ENCODE measurements around the gene MEIS2.

DNA sequence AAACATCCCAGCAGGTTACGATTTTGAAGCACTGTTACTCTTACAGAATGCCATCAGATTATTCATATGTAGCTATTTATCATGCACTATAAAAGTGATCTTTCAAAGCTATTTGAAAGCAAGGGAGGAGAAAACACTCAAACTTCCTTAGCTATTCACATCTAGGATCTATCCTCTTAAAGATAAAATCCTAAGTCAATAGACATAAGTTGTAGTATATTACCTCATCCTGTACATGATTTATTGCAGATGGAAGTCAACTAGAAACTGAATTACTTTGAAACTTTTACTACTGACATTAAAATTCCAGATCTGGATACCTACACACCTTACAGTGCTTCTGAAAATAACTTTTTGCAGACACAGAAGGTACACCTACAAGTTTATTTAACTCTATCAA is 197.2 kb downstream of the MEIS2 start:
- no peak for TF ChIP-seq POLR2A (IDR thresholded peaks at IDR 0.05)
- TF ChIP-seq, protein P1, sequence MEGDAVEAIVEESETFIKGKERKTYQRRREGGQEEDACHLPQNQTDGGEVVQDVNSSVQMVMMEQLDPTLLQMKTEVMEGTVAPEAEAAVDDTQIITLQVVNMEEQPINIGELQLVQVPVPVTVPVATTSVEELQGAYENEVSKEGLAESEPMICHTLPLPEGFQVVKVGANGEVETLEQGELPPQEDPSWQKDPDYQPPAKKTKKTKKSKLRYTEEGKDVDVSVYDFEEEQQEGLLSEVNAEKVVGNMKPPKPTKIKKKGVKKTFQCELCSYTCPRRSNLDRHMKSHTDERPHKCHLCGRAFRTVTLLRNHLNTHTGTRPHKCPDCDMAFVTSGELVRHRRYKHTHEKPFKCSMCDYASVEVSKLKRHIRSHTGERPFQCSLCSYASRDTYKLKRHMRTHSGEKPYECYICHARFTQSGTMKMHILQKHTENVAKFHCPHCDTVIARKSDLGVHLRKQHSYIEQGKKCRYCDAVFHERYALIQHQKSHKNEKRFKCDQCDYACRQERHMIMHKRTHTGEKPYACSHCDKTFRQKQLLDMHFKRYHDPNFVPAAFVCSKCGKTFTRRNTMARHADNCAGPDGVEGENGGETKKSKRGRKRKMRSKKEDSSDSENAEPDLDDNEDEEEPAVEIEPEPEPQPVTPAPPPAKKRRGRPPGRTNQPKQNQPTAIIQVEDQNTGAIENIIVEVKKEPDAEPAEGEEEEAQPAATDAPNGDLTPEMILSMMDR (IDR thresholded peaks at IDR 0.05), result no peak
